Stimulated activated CD4-positive, alpha-beta T cell treated with anti-CD3 and anti-CD28 coated beads, Interleukin-2, amount 100 ng/mL, for 4 hours (primary cell): ENCODE data around the gene NXT2.
"Not testable (repeated sequence)": the region's sequence is repeated elsewhere in the genome, so short reads cannot be mapped to it uniquely, and the experiment has no call there.

Experiments used
- DNase-seq: peaks from one replicate; pipeline ENCODE4 v3.0.0-alpha.2; 2020; ENCODE audit warnings: low read depth

NXT2 gene

GRCh38 chrX:109536439-109537323 is at the start of gene NXT2:
NXT2 (plus strand) TSS chrX:109536844; CDS start chrX:109537007, 163 bp downstream.
- DNase-seq, result peak; percentile 81

DNA sequence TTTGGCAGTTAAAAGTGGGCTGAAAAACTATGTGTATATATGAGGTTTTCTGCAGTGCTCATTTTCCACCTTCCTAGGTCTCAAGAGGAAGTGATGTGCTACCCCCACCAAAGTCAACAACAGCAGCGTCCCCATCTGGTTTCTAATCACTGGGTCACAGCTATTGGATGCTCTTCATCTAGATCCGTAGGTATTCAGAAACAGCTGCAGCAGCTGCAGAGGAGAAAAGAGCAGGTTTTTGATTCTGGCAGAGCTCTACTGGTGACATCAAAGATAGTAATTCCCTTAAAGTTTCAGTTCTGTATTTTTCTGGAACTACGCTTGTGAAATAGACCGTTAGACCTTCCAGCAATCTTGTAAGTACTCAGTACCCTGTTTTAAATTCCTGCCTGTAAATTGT is 49.0 kb upstream of the NXT2 start:
- DNase-seq, result no peak

DNA sequence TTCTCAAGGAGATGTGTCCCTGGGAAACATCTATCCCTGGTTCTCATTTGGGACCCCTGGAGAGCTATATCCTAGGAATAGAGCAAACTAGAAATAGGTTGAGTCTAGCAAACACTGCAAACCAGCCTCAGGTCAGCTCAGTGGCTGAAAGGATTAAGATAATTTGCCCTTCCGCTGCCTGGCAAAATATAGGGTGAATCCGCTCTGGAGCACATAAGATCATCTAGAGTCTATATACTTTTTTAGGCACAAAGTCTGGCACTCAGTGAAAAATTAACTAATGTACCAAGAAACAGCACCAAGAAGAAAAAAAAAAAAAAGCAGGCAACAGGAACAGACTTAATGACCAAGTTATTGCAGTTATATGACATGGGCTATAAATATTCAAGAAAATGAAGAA is 47.5 kb upstream of the NXT2 start:
- no peak for DNase-seq

GRCh38 chrX:109498434-109498833 is 38.2 kb upstream of the NXT2 start:
- no peak for DNase-seq

DNA sequence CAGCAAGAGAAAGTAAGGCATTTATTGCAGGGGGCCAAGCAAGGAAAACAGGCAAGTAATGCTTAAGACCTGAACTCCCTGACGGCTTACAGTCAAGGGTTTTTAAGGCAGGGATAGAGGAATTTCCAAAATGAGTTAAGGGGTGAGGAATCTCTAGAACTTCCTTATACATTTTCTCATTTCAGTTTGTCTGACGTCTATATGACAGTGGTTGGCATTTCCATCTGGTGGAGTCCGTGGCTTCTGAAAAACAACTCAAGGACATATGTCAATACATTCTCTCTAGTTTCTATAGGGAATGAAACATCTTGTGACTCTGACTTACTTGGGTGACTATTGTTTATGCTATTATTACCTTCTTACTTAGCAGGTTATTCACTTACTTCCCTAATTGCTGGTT is 35.5 kb upstream of the NXT2 start:
- no peak for DNase-seq

- no peak for DNase-seq
Observed at GRCh38 chrX:109508915-109509314, 27.7 kb upstream of the NXT2 start.

- DNase-seq, result no peak
Observed at GRCh38 chrX:109511113-109511512, 25.5 kb upstream of the NXT2 start.

DNA sequence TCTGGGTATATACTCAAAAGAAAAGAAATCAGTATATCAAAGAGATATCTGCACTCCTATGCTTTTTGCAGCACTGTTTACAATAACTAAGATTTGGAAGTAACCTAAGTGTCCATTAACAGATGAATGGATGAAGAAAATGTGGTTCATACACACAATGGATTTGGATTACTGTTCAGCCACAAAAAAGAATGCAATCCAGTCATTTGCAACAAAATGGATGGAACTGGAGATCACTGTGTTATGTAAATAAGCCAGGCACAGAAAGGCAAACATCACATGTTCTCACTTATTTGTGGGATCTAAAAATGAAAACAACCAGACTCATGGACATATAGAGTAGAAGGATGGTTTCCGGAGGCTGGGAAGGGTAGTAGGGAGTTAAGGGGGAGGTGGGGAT is 17.6 kb upstream of the NXT2 start:
- no peak for DNase-seq

DNA sequence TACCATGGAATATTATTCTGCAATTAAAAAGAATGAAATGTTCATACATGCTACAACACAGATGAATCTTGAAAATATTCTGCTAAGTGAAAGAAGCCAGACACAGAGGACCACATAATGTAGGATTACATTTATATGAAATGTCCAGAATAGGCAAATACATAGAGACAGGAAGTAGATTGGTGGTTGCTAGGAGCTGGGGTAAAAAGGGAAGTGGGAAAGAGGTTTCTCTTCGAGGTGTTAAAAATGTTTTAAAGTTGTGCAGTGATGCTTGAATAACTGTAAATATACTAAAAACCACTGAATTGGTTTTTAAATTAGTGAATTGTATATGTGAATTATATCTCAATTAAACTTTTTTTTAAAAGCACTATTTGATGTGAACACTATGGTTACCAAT is 3.6 kb upstream of the NXT2 start:
- DNase-seq, result no peak

DNA sequence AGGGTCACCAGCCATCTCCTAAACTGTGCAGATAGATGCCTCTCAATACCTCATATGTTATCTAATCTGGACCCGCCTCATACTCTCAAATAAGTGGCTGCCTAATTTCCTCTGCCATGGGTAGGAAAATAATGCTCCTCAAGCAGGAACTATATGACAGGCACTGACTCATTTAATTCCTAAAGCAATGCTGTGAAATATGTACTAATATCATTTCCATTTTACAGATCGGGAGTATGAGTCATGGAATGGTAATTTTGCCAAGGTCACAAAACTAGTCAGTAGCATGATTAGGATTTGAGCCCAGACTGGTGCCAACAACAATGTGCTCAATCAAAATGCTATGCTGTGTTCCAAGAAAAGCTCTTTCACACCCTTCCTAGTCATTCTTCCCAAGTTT is 3.0 kb upstream of the NXT2 start:
- no peak for DNase-seq

DNA sequence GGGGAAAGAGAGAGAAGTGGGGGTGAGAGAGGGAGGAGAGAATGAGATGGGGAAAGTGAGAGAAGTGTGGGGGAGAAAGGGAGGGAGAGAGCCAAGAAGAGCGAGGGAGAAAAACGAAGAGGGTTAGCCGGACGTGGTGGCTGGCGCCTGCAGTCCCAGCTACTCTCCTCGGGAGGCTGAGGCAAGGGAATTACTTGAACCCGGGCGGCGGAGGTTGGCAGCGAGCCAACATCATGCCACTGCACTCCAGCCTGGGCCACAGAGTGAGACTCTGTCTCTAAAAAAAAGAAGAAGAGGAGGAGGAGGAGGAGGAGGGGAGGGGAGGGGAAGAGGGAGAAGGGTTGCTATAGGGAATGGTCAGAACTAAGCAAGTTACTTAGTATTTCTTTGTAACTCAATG is 1.7 kb upstream of the NXT2 start:
- no peak for DNase-seq

GRCh38 chrX:109535578-109535977 is 1.1 kb upstream of the NXT2 start:
- no peak for DNase-seq

- no peak for DNase-seq
Observed at GRCh38 chrX:109537324-109537665, 651 bp downstream of the NXT2 start.

GRCh38 chrX:109539007-109539406 is 2.4 kb downstream of the NXT2 start:
- DNase-seq, result not testable (repeated sequence)

- no peak for DNase-seq
Observed at GRCh38 chrX:109553862-109554261, 17.2 kb downstream of the NXT2 start.

- not testable (repeated sequence) for DNase-seq
Observed at GRCh38 chrX:109576083-109576482, 39.4 kb downstream of the NXT2 start.

GRCh38 chrX:109577055-109577454 is 40.4 kb downstream of the NXT2 start:
- DNase-seq, result no peak

DNA sequence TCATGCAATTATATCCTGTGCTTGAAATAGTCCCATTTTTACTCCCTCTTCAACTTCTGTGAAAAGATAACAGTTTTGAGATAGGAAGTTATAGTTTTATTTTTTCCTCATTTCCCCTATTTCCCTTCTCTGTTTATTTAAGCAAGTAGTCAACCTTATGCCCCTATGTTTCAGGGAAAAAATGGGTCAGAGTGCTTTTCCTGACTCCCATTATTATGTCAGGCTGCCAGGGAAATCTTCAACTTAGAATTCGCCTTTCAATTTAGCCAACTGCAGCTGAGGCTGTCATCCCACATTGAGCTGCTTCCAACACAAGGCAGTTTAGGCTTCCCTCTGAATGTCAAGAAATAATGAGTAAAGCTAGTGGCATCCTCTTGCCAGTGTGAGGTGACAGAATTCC is 42.3 kb downstream of the NXT2 start:
- no peak for DNase-seq

DNA sequence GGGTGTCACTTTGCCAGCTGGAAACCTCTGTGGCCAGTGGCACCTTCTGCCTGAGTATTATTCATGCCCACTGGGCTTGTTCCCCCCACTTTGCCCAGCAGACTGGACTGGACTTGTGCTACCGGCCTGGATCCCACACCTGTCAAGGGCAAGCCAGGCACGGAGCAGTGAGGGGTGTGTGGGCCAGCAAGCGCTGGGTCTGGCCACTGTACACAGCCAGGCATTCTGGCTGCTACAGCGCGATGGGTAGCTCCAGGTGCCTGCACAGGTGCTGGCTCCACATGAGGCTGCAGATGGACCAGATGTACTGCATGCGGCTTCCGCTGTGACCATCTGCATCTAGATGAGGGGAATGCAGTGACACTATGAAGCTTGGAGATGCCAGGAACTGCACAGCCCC is 48.8 kb downstream of the NXT2 start:
- no peak for DNase-seq

DNA sequence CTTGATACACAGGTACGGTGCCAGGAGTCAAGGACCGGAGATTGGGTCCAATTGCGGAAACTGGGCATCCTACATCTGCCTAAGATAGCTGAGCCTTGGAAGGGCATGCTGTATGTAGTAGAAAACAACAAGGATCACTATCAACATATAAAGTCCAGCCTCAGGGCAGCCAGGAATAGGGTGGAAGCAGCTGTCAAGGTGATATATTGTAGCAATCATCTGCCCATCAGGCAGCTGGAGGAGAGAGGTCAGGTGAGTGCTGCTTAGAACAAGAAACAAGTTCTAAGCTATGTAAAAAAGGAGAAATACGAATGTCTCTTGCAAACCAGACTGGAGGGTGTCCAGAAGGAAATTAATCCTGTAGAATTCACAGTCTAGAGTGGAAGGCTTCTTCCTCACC is 53.5 kb downstream of the NXT2 start:
- DNase-seq, result no peak
